Effector memory CD4-positive, alpha-beta T cell (primary cell): ENCODE results near the gene TGFBR1.

Experiments used
- DNase-seq, 3 donors: peaks; one replicate each; pipeline ENCODE4 v3.0.0-alpha.2; 2020
- H3K27ac ChIP-seq: 2 replicates; pipeline ENCODE4 v1.7.0; 2013; ENCODE audit warnings: mild to moderate bottlenecking, low read length, moderate library complexity; ENCODE audit not compliant: insufficient read depth, poor library complexity, severe bottlenecking
- H3K27me3 ChIP-seq: replicated peaks from 2 replicates; pipeline ENCODE4 v1.7.0; 2013; ENCODE audit warnings: mild to moderate bottlenecking, low read length; ENCODE audit not compliant: insufficient read depth, control insufficient read depth, poor library complexity, severe bottlenecking
- H3K36me3 ChIP-seq: 2 replicates; pipeline ENCODE4 v1.7.0; 2013; ENCODE audit warnings: mild to moderate bottlenecking, low read length, moderate library complexity; ENCODE audit not compliant: control insufficient read depth, insufficient read depth
- H3K4me1 ChIP-seq: 2 replicates; pipeline ENCODE4 v1.7.0; 2013; ENCODE audit warnings: low read length, mild to moderate bottlenecking; ENCODE audit not compliant: control insufficient read depth, insufficient read depth, poor library complexity, severe bottlenecking
- H3K4me3 ChIP-seq: 2 replicates; pipeline ENCODE4 v1.7.0; 2013; ENCODE audit warnings: low read length, low read depth, mild to moderate bottlenecking; ENCODE audit not compliant: insufficient read depth, poor library complexity, severe bottlenecking
- H3K9me3 ChIP-seq: 2 replicates; pipeline ENCODE4 v1.7.0; 2013; ENCODE audit warnings: mild to moderate bottlenecking, low read length, moderate library complexity; ENCODE audit not compliant: control insufficient read depth

Gene TGFBR1

DNA sequence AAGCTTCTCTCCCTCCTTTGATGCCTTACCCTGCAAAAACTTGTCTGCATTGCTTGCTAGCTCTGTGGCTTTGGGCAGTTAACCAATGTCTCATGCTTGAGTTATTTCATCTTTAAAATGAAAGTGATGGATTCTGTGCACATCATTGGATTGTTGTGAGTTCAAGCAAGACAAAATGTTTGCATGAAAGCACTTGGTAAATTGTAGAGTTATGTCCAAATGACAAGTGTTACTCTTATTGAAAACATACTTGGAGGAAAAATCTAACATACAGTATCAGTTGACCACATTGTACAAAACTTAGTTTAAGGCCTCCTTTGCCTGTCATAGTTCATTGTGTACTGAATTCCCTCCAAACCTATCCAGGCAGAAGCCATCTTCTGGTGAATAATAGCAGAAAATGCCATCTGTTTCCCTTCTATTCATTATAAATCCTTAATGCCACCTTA lies 30.0 kb downstream of the TGFBR1 start:
- no peaks in the 10 kb centered on the region for H3K27me3 ChIP-seq
- DNase-seq: no peak
- no peaks in the 10 kb centered on the region for H3K9me3 ChIP-seq
- peaks cover 7% of the 10 kb centered on the region for H3K36me3 ChIP-seq
- peak overlapping the region; percentile 17 for H3K4me3 ChIP-seq
- no peak overlapping the region for H3K27ac ChIP-seq
- H3K4me1 ChIP-seq: peaks cover 15% of the 10 kb centered on the region

GRCh38 chr9:99135456-99135855 lies 30.5 kb downstream of the TGFBR1 start:
- Histone ChIP-seq H3K4me3 (no peak overlapping the region), H3K36me3 (peaks cover 4% of the 10 kb centered on the region), H3K27ac (no peak overlapping the region), H3K4me1 (peaks cover 12% of the 10 kb centered on the region), H3K9me3 (no peaks in the 10 kb centered on the region), H3K27me3 (no peaks in the 10 kb centered on the region)
- DNase-seq: no peak

DNA sequence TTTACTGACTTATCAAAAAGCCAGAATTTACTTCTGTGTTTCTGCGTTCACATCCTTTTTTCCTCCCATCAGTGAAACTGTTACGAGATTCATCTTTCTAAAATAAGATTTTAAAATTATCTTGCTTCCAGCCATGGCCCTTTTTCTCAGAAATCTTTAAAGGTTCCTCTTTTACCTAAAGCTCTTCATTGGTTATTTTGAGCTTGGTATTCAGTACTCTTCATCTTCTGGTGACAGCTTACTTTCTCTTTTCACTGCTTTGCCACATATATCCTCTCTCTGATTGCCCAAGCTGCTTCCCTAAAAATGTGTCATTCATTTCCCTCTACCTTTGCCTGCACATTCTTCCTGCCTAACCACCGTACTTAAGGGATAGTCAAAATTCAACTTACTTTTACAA lies 32.3 kb downstream of the TGFBR1 start:
- DNase-seq: no peak
- Histone ChIP-seq H3K4me1 (peaks cover 12% of the 10 kb centered on the region), H3K27ac (no peak overlapping the region), H3K27me3 (no peaks in the 10 kb centered on the region), H3K9me3 (no peaks in the 10 kb centered on the region), H3K36me3 (peaks cover 16% of the 10 kb centered on the region), H3K4me3 (no peak overlapping the region)

DNA sequence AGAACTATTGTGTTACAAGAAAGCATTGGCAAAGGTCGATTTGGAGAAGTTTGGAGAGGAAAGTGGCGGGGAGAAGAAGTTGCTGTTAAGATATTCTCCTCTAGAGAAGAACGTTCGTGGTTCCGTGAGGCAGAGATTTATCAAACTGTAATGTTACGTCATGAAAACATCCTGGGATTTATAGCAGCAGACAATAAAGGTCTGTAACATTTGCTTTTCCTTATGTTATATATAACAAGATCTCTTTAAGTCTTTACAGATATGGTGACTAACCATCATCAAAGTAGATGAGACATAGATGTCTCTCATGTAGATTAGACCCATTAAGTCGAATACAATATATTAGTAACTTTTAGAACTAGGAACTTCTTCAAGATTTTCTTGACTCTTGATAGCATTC lies 33.0 kb downstream of the TGFBR1 start:
- H3K27me3 ChIP-seq: no peaks in the 10 kb centered on the region
- peaks cover 12% of the 10 kb centered on the region for H3K4me1 ChIP-seq
- DNase-seq: no peak
- no peak overlapping the region for H3K4me3 ChIP-seq
- no peak overlapping the region for H3K27ac ChIP-seq
- H3K9me3 ChIP-seq: no peaks in the 10 kb centered on the region
- peaks cover 22% of the 10 kb centered on the region for H3K36me3 ChIP-seq

DNA sequence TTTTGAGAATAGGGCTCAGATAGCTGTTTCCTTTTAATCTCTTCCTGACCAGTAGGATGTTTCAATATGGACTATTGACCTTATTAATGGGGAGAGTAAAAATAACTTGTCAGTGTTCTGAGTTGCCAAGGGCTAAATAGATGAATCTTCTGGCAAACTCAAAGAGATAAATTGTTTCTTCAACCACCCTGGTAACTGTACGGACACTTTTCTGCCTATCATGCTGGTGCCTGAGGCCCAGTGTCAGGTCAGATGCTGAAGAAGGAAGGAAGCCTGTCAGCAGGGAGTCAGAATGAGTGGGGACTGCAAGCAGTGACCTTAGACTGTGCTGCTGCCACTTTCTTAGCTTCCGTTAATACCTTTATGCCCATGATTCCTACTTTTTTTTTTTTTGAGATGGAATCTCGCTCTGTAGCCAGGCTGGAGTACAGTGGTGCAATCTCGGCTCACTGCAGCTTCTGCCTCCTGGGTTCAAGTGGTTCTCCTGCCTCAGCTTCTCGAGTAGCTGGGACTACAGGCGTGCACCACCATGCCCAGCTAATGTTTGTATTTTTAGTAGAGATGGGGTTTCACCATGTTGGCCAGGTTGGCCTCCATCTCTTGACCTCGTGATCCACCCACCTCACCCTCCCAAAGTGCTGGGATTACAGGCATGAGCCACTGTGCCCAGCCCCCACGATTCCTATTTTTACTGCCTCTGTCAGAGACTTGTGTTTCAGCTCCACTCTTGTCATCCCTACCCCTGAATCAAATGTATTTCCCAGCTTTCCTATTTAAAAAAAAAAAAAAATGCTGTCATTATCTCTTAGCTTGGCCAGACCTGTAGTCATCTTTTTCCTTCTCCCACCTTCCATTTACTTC lies 33.7 kb downstream of the TGFBR1 start:
- Histone ChIP-seq H3K4me1 (peaks cover 12% of the 10 kb centered on the region), H3K27ac (no peak overlapping the region), H3K27me3 (no peaks in the 10 kb centered on the region), H3K36me3 (peaks cover 22% of the 10 kb centered on the region), H3K4me3 (no peak overlapping the region), H3K9me3 (no peaks in the 10 kb centered on the region)
- DNase-seq: no peak

GRCh38 chr9:99139868-99140267 lies 35.0 kb downstream of the TGFBR1 start:
- H3K4me1 ChIP-seq: peaks cover 11% of the 10 kb centered on the region
- H3K27ac ChIP-seq: no peak overlapping the region
- H3K27me3 ChIP-seq: no peaks in the 10 kb centered on the region
- DNase-seq: no peak
- no peaks in the 10 kb centered on the region for H3K9me3 ChIP-seq
- H3K36me3 ChIP-seq: peaks cover 22% of the 10 kb centered on the region
- no peak overlapping the region for H3K4me3 ChIP-seq

DNA sequence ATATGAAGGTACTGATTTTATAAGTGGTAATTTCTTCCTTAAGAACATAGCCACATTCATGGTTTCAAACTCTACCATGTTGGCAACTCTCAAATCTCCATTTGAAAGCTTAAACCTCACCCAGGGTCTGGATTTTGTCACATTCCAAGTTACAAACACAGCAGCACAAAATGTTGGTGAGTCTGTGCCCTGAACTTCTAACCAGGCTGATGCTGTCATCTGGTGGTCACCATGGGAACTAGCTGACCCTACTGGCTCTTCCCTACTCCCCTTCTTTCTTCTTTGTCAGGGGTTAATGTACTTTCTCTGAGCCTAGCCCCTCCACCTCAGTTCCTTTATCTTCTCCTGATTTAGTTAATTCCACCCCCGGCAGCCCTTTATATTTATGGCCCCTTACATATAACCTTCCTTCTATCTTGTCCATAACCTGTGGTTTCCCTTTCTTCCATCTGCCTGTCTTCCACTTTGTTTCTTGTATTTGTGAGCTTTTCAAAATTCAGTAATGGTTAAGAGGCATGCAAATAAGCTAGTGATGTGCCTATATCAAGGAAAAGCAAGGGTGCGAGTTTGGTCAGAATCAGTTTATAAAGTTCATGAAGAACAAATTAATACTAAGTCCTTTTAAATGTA lies 35.9 kb downstream of the TGFBR1 start:
- no peak overlapping the region for H3K27ac ChIP-seq
- H3K27me3 ChIP-seq: no peaks in the 10 kb centered on the region
- H3K4me3 ChIP-seq: no peak overlapping the region
- H3K4me1 ChIP-seq: peaks cover 3% of the 10 kb centered on the region
- peak; percentile 9 to 32 (median 17) for DNase-seq
- H3K36me3 ChIP-seq: peaks cover 31% of the 10 kb centered on the region
- no peaks in the 10 kb centered on the region for H3K9me3 ChIP-seq

- no peak for DNase-seq
- Histone ChIP-seq H3K9me3 (no peaks in the 10 kb centered on the region), H3K4me1 (no peaks in the 10 kb centered on the region), H3K4me3 (no peak overlapping the region), H3K27me3 (no peaks in the 10 kb centered on the region), H3K36me3 (peaks cover 41% of the 10 kb centered on the region), H3K27ac (no peak overlapping the region)
Observed at GRCh38 chr9:99141849-99142248, 36.9 kb downstream of the TGFBR1 start.

DNA sequence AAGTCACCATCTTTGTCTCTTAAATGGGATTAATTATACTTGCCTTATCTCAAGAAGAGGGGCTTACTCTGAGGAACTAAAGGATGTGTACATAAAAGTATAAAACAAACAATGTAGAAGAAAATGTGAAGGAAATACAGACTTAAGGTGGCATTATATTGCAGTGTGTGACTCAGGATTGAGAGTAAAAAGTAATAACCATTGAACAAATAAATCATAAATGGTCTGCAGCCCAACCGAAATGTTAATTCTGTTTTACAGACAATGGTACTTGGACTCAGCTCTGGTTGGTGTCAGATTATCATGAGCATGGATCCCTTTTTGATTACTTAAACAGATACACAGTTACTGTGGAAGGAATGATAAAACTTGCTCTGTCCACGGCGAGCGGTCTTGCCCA lies 37.4 kb downstream of the TGFBR1 start:
- Histone ChIP-seq H3K36me3 (peaks cover 45% of the 10 kb centered on the region), H3K27me3 (no peaks in the 10 kb centered on the region), H3K4me1 (no peaks in the 10 kb centered on the region)

GRCh38 chr9:99143655-99144054 lies 38.7 kb downstream of the TGFBR1 start:
- H3K27ac ChIP-seq: no peak overlapping the region
- no peaks in the 10 kb centered on the region for H3K4me1 ChIP-seq
- H3K36me3 ChIP-seq: peaks cover 57% of the 10 kb centered on the region
- DNase-seq: no peak
- no peaks in the 10 kb centered on the region for H3K9me3 ChIP-seq
- no peak overlapping the region for H3K4me3 ChIP-seq
- H3K27me3 ChIP-seq: no peaks in the 10 kb centered on the region

More for the DNA sequence above, 37.4 kb downstream of the TGFBR1 start:
- DNase-seq: no peak
- Histone ChIP-seq H3K27ac (no peak overlapping the region), H3K4me3 (no peak overlapping the region), H3K9me3 (no peaks in the 10 kb centered on the region)
